HG03064 (cell line): ENCODE measurements around the gene TNIK.

Source experiments
- ATAC-seq: cut with Tn5 transposase; IDR thresholded peaks from one replicate; pipeline ENCODE4 v1.9.1; 2021; ENCODE audit warnings: low read depth; ENCODE audit not compliant: unreplicated experiment

TNIK gene

GRCh38 chr3:171346582-171347300 is 113.5 kb downstream of the TNIK start:
- no peak for ATAC-seq

GRCh38 chr3:171346019-171346418 is 114.2 kb downstream of the TNIK start:
- ATAC-seq = no peak

- ATAC-seq = no peak
Measured at GRCh38 chr3:171345107-171345843, 114.9 kb downstream of the TNIK start.

- no peak for ATAC-seq
Measured at GRCh38 chr3:171343693-171344092, 116.5 kb downstream of the TNIK start.

- ATAC-seq = no peak
Measured at GRCh38 chr3:171342783-171343420, 117.3 kb downstream of the TNIK start.

GRCh38 chr3:171342200-171342599 is 118.0 kb downstream of the TNIK start:
- ATAC-seq = no peak

GRCh38 chr3:171340434-171340833 is 119.8 kb downstream of the TNIK start:
- ATAC-seq = no peak

- ATAC-seq = no peak
Measured at GRCh38 chr3:171339598-171339997, 120.6 kb downstream of the TNIK start.

GRCh38 chr3:171336406-171336805 is 123.8 kb downstream of the TNIK start:
- no peak for ATAC-seq

GRCh38 chr3:171335559-171335958 is 124.6 kb downstream of the TNIK start:
- ATAC-seq = no peak

- no peak for ATAC-seq
Measured at GRCh38 chr3:171334465-171334811, 125.8 kb downstream of the TNIK start.

GRCh38 chr3:171333784-171334464 is 126.3 kb downstream of the TNIK start:
- no peak for ATAC-seq

GRCh38 chr3:171330938-171331337 is 129.3 kb downstream of the TNIK start:
- ATAC-seq = no peak

GRCh38 chr3:171329746-171330145 is 130.5 kb downstream of the TNIK start:
- ATAC-seq = no peak

GRCh38 chr3:171328419-171329082 is 131.7 kb downstream of the TNIK start:
- no peak for ATAC-seq

- ATAC-seq = no peak
Measured at GRCh38 chr3:171327441-171328174, 132.6 kb downstream of the TNIK start.

- ATAC-seq = no peak
Measured at GRCh38 chr3:171326717-171327440, 133.3 kb downstream of the TNIK start.

- ATAC-seq = no peak
Measured at GRCh38 chr3:171323938-171324536, 136.2 kb downstream of the TNIK start.
